Esophagus squamous epithelium (tissue), 5 donors: Measurements from ENCODE around the gene POU2F2. TPM values are rescaled to one million over a fixed set of nuclear protein-coding genes. Genes with fewer than 3 reads are reported as not detected.

Source experiments
- DNase-seq: peaks from one replicate; lab custom pipeline; 2025; lab: John Stamatoyannopoulos, UW
- H3K27ac ChIP-seq, 4 donors: fragments of 200-600 bp; sonication (generic); one replicate each; pipeline ENCODE4 v1.5.1; 2016 to 2019; ENCODE audit warnings: mild to moderate bottlenecking in 1 of 4
- H3K27me3 ChIP-seq, 4 donors: fragments of 200-600 bp; sonication (generic); 1 replicate in 3 of 4; 2 replicates in 1 of 4; pipeline versions ENCODE4 v1.5.1 to v1.6.0; 2017 to 2021; ENCODE audit warnings: antibody characterized with exemption in 1 of 4
- H3K36me3 ChIP-seq, 3 donors: fragments of 200-600 bp; sonication (generic); one replicate each; pipeline ENCODE4 v1.5.1; 2016 to 2019
- H3K4me1 ChIP-seq, 3 donors: fragments of 200-600 bp; sonication (generic); one replicate each; pipeline ENCODE4 v1.5.1; 2017 to 2019
- H3K4me3 ChIP-seq, 4 donors: fragments of 200-600 bp; sonication (generic); 1 replicate in 3 of 4; 2 replicates in 1 of 4; pipeline ENCODE4 v1.5.1; 2016 to 2019; ENCODE audit warnings: mild to moderate bottlenecking in 2 of 4, moderate library complexity in 1 of 4
- H3K9me3 ChIP-seq, 3 donors: fragments of 200-600 bp; sonication (generic); one replicate each; pipeline ENCODE4 v1.5.1; 2016 to 2019
- CTCF ChIP-seq, 6 experiments: fragments of 450-650 bp in 4 of 6; fragments of 200-600 bp in 2 of 6; sonication (generic) in 2 of 6; IDR thresholded peaks; one replicate each; pipeline ENCODE4 v1.5.1; 2016 to 2019; ENCODE audit warnings: antibody characterized with exemption in 6 of 6, mild to moderate bottlenecking in 4 of 6, moderate library complexity in 4 of 6
- POLR2A ChIP-seq, 4 donors: fragments of 450-650 bp; IDR thresholded peaks; one replicate each; pipeline ENCODE4 v1.6.1; 2017; ENCODE audit warnings: antibody characterized with exemption in 4 of 4, mild to moderate bottlenecking in 4 of 4, moderate library complexity in 3 of 4
- WGBS, 2 donors: methylation state at CpG; one replicate each; pipeline ENCODE4 v1.1.5; 2018; 5-methylcytosine and 5-hydroxymethylcytosine counted together
- intact Hi-C: fragments of 100-400 bp; cut with DNase I; formaldehyde crosslinking; loops from one replicate; pipeline ENCODE4 v1.15.0; 2022
- total RNA-seq, 4 donors: library from RNA; depleted of rRNA; stranded (reverse); fragments of >200 nt; gene quantifications; one replicate each; pipeline ENCODE4 v1.1.0, GENCODE V29; 2016
- donor health status: DM: yes; HTN: yes; CAD: no.

POU2F2 gene
- total RNA-seq, 4 donors from 2014 or later: 0.18 to 0.67 (median 0.57) TPM; not detected in 1

- peaks cover 2 to 17% (median 16%) of the 10 kb centered on the region in 3 donors for H3K4me1 ChIP-seq
- no peak for DNase-seq
- H3K4me3 ChIP-seq: no peak overlapping the region
- TF ChIP-seq CTCF (IDR thresholded peaks at IDR 0.05) (peak in 1 of 6 experiments; percentile 8), POLR2A (IDR thresholded peaks at IDR 0.05) (no peak)
- H3K27ac ChIP-seq: peak overlapping the region in 1 of 4 donors; percentile 9
- H3K9me3 ChIP-seq: no peaks in the 10 kb centered on the region
- intact Hi-C loops: no loop called here
- 84 to 91% methylated on average over 19 to 20 of the region's 20 CpGs for WGBS, 2 donors
- H3K27me3 ChIP-seq: no peaks in the 10 kb centered on the region
- H3K36me3 ChIP-seq: no peaks in the 10 kb centered on the region
Observed at GRCh38 chr19:42116308-42117075, 15.8 kb downstream of the POU2F2 start.

- WGBS, 2 donors: 81 to 83% methylated on average over 2 to 4 of the region's 4 CpGs
- no peaks in the 10 kb centered on the region for H3K9me3 ChIP-seq
- TF ChIP-seq CTCF (IDR thresholded peaks at IDR 0.05) (no peak), POLR2A (IDR thresholded peaks at IDR 0.05) (no peak)
- peak overlapping the region in 1 of 4 donors; percentile 9 for H3K27ac ChIP-seq
- no peaks in the 10 kb centered on the region for H3K27me3 ChIP-seq
- peaks cover 0 to 13% (median 12%) of the 10 kb centered on the region in 3 donors for H3K4me1 ChIP-seq
- H3K4me3 ChIP-seq: no peak overlapping the region
- DNase-seq: no peak
- no peaks in the 10 kb centered on the region for H3K36me3 ChIP-seq
- intact Hi-C loops: no loop called here
Observed at GRCh38 chr19:42115705-42116104, 16.5 kb downstream of the POU2F2 start.

- Histone ChIP-seq H3K27me3 (no peaks in the 10 kb centered on the region), H3K36me3 (no peaks in the 10 kb centered on the region), H3K27ac (no peak overlapping the region), H3K4me3 (no peak overlapping the region), H3K4me1 (peaks cover 0 to 13% (median 12%) of the 10 kb centered on the region in 3 donors), H3K9me3 (no peaks in the 10 kb centered on the region)
- no peak for TF ChIP-seq CTCF (IDR thresholded peaks at IDR 0.05)
- TF ChIP-seq POLR2A (IDR thresholded peaks at IDR 0.05): no peak
- DNase-seq: no peak
- intact Hi-C loops: no loop called here
- WGBS, 2 donors: 74% methylated on average over 4 of the region's 4 CpGs
Observed at GRCh38 chr19:42115219-42115618, 17.0 kb downstream of the POU2F2 start.

GRCh38 chr19:42114412-42114811 is 17.8 kb downstream of the POU2F2 start:
- intact Hi-C loops: no loop called here
- WGBS, 2 donors: 61 to 75% methylated on average over 7 of the region's 7 CpGs
- peaks cover 0 to 13% (median 12%) of the 10 kb centered on the region in 3 donors for H3K4me1 ChIP-seq
- H3K9me3 ChIP-seq: no peaks in the 10 kb centered on the region
- H3K4me3 ChIP-seq: no peak overlapping the region
- DNase-seq: no peak
- H3K36me3 ChIP-seq: no peaks in the 10 kb centered on the region
- no peak for TF ChIP-seq CTCF (IDR thresholded peaks at IDR 0.05)
- H3K27me3 ChIP-seq: no peaks in the 10 kb centered on the region
- peak overlapping the region in 1 of 4 donors; percentile 67 for H3K27ac ChIP-seq

- Histone ChIP-seq H3K4me3 (no peak overlapping the region), H3K4me1 (peaks cover 0 to 16% (median 12%) of the 10 kb centered on the region in 3 donors), H3K27me3 (no peaks in the 10 kb centered on the region), H3K9me3 (no peaks in the 10 kb centered on the region), H3K27ac (peak overlapping the region in 2 of 4 donors; percentile 13 to 67), H3K36me3 (no peaks in the 10 kb centered on the region)
- intact Hi-C loops: no loop called here
- 37 to 38% methylated on average over 9 of the region's 10 CpGs for WGBS, 2 donors
- no peak for DNase-seq
- TF ChIP-seq CTCF (IDR thresholded peaks at IDR 0.05) (peak in 1 of 6 experiments; percentile 4), POLR2A (IDR thresholded peaks at IDR 0.05) (no peak)
Observed at GRCh38 chr19:42113641-42114348, 18.5 kb downstream of the POU2F2 start.
